GM20431 (cell line): ENCODE measurements around the gene FAM171A2.
"Not testable (repeated sequence)": the region's sequence is repeated elsewhere in the genome, so short reads cannot be mapped to it uniquely, and the experiment has no call there.

Source experiments
- in situ Hi-C: fragments of 300-500 bp; cut with MseI, MboI; formaldehyde crosslinking; loops from one replicate; pipeline ENCODE4 v1.15.0; 2020; ENCODE audit warnings: low sequenced_read_pairs; ENCODE audit not compliant: unreplicated experiment

The FAM171A2 gene

DNA sequence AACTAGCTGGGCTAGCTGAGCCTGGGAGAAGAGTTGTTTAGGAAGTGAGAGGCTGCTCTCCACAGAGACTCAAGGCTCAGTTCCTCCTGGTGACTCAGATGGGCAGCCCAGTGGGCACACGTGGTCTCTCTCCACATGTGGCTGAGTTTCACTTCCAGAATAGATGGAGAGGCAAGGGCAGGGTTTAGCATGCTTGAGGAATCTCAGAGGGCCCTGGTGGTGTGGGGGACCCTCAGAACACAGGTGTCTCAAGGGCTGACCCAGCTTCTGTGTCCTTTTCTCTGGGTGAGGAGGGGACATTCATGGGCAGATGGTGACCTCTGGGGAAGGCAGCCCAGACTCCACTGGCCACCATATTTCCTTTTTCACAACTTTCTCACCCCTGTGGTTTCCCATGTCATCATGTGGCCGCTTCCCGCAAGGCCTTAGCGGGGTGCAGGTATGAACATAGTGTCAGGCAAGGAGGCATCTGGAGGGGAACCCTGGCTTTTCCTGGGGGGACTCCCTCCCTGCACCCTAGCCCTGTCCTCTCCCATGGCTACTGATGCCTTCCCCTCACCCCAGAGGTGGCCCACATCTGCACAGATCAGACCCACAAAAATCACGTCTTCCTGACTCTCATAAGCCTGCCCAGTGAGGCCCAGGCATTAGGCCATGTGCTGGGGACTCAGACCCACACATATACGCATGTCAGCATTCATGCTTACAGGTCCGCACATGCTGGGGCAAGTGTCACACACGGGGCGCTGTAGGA, 15.2 kb downstream of the FAM171A2 start:
- in situ Hi-C loops = no loop called here

DNA sequence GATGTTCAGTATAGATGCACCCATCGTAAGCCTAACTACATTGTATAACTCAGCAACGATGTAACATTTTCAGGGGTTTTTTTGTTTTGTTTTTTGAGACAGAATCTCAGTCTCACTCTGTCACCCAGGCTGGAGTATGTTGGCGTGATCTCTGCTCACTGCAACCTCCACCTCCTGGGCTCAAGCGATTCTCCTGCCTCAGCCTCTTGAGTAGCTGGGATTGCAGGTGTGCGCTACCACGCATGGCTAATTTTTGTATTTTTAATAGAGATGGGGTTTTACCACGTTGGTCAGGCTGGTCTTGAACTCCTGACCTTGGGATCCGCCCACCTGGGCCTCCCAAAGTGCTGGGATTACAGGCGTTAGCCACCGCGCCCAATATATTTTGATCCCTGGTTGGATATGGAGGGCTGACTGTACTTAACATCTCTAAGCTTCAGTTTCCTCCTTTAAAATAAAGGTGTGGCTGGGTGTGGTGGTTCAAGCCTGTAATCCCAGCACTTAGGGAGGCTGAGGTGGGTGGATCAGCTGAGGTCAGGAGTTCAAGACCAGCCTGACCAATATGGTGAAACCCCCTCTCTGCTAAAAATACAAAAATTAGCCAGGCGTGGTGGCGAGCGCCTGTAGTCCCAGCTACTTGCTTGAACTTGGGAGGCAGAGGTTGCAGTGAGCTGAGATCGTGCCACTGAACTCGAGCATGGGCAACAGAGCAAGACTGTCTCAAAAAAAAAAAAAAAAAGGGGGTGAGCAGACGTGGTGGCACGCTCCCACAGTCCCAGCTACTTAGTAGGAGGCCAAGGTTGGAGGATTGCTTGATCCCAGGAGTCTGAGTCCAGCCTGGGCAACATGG, 16.2 kb downstream of the FAM171A2 start:
- in situ Hi-C loops = not testable (repeated sequence)

DNA sequence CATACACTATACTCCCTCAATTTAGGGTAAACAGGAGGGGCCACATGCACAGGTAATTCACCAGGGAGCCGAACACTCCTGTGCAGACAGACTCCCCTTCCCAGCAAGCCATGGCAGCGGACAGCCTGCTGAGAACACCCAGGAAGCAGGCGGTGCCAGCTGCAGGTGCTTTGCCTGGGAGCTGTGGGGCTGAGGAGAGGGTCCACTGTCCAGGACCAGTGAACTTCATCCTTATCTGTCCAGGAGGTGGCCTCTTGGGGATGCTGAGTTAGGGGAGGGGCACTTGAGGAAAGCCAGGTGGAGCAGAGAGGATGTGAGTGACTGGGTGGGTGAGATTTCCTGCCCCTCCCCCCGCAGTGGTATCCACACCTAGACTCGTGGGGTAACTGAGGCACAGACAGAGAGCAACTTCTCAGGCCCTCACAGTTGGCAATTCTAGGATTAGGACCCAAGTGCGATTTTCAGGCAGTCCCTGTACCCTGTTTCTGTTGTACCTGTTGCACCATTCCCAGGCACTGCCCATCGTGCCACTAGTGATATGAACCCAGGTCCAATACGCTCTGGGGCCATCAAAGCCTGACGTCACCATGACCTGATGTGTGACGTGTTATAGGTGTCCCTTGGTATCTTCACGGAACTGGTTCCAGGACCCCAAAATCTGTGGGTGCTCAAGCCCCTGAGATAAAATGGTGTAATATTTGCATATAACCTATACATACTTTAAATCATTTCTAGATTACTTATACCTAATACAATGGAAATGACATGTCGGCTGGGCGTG, 17.4 kb downstream of the FAM171A2 start:
- in situ Hi-C loops = no loop called here

- in situ Hi-C loops = no loop called here
Observed at GRCh38 chr17:44345454-44346026, 18.1 kb downstream of the FAM171A2 start.

GRCh38 chr17:44344939-44345453, 18.7 kb downstream of the FAM171A2 start, which contains the start of gene GRN:
Gene GRN, plus strand, starts transcription at chr17:44345302. Its CDS starts 3,863 bp downstream, at chr17:44349165.
- in situ Hi-C loops = no loop called here

- in situ Hi-C loops = no loop called here
Observed at GRCh38 chr17:44343510-44344209, 20.0 kb downstream of the FAM171A2 start.

DNA sequence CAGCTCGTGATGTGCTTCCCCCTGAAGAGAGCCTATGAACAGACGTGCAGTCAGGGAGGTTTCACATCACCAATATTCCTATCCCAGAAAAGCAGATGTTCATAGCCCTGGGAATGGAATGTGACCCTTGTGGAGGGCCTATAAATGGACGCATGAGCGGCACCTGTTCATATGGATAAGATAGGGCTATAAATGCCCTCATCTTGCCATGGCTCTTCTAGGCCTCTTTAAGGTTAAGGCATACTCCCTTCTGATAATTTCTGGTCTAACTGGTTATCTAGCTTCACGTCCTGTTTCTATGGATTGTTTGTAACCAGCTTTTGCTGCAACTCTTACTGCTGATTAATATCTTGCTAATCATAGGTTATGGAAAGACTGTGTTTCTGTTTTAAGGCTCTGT, 23.1 kb downstream of the FAM171A2 start:
- in situ Hi-C loops = not testable (repeated sequence)

GRCh38 chr17:44338702-44339101, 25.0 kb downstream of the FAM171A2 start:
- in situ Hi-C loops = no loop called here

DNA sequence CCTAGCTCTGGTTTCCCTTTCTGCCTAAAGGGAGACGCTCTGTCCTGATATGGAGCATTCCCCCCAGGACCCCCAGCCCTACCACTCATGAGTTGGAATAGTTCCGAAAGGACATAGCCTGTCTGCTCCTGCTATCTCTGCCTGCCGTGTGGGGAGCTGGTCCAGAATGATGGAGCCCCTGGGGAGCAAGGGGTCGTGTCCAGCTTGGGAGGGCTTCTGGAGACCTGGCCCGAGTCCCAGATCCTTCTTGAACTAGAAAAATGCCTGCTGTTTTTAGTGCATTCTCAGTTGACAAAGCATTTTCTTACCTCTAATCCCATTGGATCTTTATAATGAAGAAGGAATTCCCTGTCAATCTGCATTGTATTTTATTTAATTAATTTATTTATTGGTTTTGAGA, 27.7 kb downstream of the FAM171A2 start:
- in situ Hi-C loops = no loop called here

DNA sequence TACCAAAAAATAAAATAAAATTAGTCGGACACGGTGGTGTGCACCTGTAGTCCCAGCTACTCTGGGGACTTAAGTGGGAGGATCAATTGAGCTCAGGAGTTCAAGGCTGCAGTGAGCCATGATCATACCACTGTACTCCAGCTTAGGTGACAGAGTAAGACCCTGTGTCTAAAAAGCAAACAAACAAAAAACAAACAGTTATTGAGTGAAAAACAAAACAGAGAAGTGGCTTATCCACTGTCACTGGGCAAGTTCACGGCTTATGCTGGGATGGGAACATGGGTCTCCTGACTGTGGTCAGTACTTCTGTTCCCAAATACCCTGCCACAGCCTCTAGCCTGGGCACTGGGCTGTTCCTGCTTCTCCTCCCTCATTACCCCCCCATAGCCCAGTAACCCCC, 28.1 kb downstream of the FAM171A2 start:
- in situ Hi-C loops = no loop called here

DNA sequence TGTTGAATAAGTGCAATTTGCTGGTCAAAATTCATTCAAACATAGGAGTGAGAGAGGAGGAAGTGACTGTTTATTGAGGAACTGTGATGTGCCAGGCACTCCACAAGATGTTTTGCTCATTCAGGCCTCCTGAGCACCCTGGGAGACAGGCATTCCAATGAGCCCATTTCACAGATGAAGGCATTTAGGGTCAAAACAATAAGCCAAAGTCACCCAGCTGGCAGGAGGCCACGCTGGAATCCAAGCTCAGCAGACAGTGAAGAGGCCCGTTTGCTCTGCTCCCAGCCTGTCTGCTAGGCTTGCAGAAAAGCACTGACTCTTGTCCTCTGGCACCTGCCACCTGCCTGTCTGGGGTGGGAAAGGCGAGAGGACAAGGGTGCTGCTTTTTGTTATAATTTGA, 28.9 kb downstream of the FAM171A2 start:
- in situ Hi-C loops = no loop called here

GRCh38 chr17:44334315-44334714, 29.3 kb downstream of the FAM171A2 start:
- in situ Hi-C loops = no loop called here

- in situ Hi-C loops = no loop called here
Observed at GRCh38 chr17:44333371-44333770, 30.3 kb downstream of the FAM171A2 start.

DNA sequence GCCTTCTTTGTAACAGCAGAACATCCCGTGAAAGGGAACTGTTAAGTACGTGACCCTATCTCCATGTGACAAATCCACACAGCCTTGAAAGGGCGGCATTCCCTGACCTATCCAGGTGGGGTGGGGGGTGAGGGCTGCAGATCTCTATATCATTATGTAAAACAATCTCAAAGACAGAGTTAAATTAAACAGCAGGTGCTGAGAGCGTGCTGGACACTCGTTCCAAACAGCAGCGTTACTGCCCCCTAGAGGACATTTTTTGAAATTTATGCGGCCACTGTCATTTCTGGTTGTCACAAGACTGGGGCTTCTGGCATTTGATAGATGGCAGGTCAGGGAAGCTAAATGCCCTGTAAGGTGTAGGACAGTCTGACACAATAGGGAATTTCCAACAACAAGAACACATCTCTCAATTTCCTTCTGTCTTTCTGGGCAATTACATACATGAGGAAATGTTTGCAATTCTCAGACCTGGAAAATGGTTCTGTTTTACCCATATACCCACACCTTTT, 32.3 kb downstream of the FAM171A2 start:
- in situ Hi-C loops = no loop called here

GRCh38 chr17:44330263-44330662, 33.4 kb downstream of the FAM171A2 start:
- in situ Hi-C loops = not testable (repeated sequence)

DNA sequence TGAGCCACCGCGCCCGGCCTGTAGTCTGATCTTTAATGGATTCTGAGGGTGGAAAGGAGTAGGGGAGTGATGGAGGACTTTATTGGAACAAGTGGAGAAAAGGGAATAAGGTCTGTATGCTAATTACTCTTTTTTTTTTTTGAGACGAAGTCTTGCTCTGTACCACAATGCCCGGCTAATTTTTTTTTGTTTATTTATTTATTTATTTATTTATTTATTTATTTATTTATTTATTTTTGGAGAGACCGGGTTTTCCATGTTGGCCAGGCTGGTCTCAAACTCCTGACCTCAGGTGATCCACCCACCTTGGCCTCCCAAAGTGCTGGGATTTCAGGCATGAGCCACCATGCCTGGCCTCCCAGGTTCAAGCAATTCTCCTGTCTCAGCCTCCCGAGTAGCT, 34.1 kb downstream of the FAM171A2 start:
- in situ Hi-C loops = loop anchor here (10.0 kb wide), 1 partner anchor 125 kb away; no protein-coding TSS in a partner anchor

- in situ Hi-C loops = loop anchor here (10.0 kb wide), 1 partner anchor 123 kb away; no protein-coding TSS in a partner anchor
Observed at GRCh38 chr17:44327715-44328449, 35.8 kb downstream of the FAM171A2 start.

GRCh38 chr17:44326861-44327444, 36.7 kb downstream of the FAM171A2 start:
- in situ Hi-C loops = loop anchor here (10.0 kb wide), 1 partner anchor 122 kb away; no protein-coding TSS in a partner anchor
